Nephron progenitor cell (in vitro differentiated cells): ENCODE data around the gene G2E3.

ENCODE experiments used
- DNase-seq: peaks from one replicate; pipeline ENCODE4 v3.0.0; 2021
- H3K27ac Mint-ChIP-seq: 2 replicates; pipeline ENCODE4 v1.8.0; 2021; ENCODE audit warnings: mild to moderate bottlenecking, moderate library complexity, mixed read lengths
- H3K27me3 Mint-ChIP-seq: 2 replicates; pipeline ENCODE4 v1.8.0; 2021; ENCODE audit warnings: mild to moderate bottlenecking, low read depth, mixed read lengths; ENCODE audit not compliant: poor library complexity
- H3K36me3 Mint-ChIP-seq: 2 replicates; pipeline ENCODE4 v1.8.0; 2021; ENCODE audit warnings: low read depth, mixed read lengths
- H3K4me1 Mint-ChIP-seq: 2 replicates; pipeline ENCODE4 v1.8.0; 2021; ENCODE audit warnings: mixed read lengths
- H3K4me3 Mint-ChIP-seq: 2 replicates; pipeline ENCODE4 v1.8.0; 2021; ENCODE audit warnings: mild to moderate bottlenecking, moderate library complexity, mixed read lengths
- H3K9me3 Mint-ChIP-seq: 2 replicates; pipeline ENCODE4 v1.8.0; 2021; ENCODE audit warnings: mild to moderate bottlenecking, moderate library complexity, mixed read lengths
- TF ChIP-seq, protein P1 (sequence below): fragments of 200-600 bp; sonication (generic); IDR thresholded peaks from 2 replicates; pipeline ENCODE4 v1.5.0; 2021; ENCODE audit warnings: antibody characterized with exemption

The G2E3 gene

DNA sequence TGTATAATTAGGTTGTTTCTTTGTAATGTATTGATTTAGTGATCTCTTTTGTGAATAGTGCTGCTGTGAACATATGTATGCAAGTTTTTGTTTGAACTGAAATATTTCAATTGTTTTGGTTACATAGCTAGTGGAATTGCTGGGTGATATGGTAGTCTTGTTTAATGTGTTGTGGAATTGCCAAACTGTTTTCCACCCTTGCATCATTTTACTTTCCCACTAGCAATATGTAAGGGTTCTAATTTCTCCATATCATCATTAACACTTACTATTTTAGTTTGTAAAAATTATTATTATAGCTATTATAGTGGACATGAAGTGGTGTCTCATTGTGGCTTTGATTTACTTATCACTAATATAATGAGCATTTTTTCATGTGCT lies 5.9 kb downstream of the G2E3 start:
- Mint-ChIP-seq H3K4me3 (no peak overlapping the region), H3K27me3 (no peaks in the 10 kb centered on the region), H3K9me3 (peaks cover 65% of the 10 kb centered on the region), H3K27ac (no peak overlapping the region), H3K4me1 (peaks cover 21% of the 10 kb centered on the region), H3K36me3 (peaks cover 82% of the 10 kb centered on the region)
- TF ChIP-seq, protein P1, sequence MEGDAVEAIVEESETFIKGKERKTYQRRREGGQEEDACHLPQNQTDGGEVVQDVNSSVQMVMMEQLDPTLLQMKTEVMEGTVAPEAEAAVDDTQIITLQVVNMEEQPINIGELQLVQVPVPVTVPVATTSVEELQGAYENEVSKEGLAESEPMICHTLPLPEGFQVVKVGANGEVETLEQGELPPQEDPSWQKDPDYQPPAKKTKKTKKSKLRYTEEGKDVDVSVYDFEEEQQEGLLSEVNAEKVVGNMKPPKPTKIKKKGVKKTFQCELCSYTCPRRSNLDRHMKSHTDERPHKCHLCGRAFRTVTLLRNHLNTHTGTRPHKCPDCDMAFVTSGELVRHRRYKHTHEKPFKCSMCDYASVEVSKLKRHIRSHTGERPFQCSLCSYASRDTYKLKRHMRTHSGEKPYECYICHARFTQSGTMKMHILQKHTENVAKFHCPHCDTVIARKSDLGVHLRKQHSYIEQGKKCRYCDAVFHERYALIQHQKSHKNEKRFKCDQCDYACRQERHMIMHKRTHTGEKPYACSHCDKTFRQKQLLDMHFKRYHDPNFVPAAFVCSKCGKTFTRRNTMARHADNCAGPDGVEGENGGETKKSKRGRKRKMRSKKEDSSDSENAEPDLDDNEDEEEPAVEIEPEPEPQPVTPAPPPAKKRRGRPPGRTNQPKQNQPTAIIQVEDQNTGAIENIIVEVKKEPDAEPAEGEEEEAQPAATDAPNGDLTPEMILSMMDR = no peak
- DNase-seq = no peak

DNA sequence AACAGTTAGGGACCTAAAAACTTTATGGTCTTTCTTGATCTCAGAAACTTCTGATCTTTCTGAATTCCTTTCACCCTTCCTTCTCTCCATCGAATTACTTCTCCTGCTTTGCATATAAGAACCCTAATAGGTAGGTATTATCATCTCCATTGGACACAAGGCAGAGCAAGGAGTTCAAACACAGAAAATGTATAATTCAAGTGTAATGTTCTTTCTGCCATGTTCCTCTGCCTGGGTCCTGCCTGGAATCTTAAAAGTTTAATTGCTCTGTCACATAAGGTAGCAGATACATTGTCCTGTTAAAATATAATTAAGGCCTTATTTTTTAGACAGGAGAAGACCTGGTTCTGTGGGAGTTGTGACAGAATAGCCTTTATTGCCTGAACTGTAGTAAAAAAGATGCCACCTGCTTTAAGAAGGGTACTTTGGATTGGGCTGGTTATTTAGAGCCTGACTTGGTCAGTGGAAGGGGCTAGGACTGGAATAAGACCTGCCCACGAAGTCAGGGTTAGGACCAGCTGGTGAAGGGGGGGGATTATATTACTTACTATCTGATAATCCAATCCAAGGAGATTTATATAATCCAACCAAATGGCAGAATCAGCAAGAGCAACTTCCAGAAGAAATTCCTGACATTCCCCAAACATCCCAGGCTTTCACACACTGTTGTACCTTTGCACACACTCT lies 10.4 kb downstream of the G2E3 start:
- DNase-seq = no peak
- peaks cover 15% of the 10 kb centered on the region for H3K4me1 Mint-ChIP-seq
- peaks cover 48% of the 10 kb centered on the region for H3K9me3 Mint-ChIP-seq
- no peak overlapping the region for H3K27ac Mint-ChIP-seq
- H3K27me3 Mint-ChIP-seq = no peaks in the 10 kb centered on the region
- H3K36me3 Mint-ChIP-seq = peaks cover 93% of the 10 kb centered on the region
- TF ChIP-seq, protein P1 = no peak
- H3K4me3 Mint-ChIP-seq = no peak overlapping the region

DNA sequence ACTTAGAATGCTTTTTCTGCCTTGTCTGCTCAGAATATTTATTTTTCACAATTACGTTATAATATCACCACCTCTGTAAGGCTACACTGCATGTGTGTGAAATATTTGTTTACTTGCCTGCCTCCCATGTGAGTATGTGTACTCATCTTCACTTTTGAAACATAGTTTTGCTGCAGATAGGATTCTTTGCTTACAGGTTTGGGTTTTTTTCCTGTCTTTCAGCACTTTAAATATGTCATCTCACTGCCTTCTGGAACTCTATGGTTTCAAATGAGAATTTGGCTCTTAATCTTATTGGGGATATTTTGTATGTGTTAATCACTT lies 10.9 kb downstream of the G2E3 start:
- TF ChIP-seq, protein P1 = no peak
- no peak for DNase-seq
- Mint-ChIP-seq H3K27ac (peak overlapping the region; percentile 2), H3K9me3 (peaks cover 48% of the 10 kb centered on the region), H3K27me3 (no peaks in the 10 kb centered on the region), H3K4me1 (peaks cover 15% of the 10 kb centered on the region), H3K4me3 (no peak overlapping the region), H3K36me3 (peaks cover 93% of the 10 kb centered on the region)

DNA sequence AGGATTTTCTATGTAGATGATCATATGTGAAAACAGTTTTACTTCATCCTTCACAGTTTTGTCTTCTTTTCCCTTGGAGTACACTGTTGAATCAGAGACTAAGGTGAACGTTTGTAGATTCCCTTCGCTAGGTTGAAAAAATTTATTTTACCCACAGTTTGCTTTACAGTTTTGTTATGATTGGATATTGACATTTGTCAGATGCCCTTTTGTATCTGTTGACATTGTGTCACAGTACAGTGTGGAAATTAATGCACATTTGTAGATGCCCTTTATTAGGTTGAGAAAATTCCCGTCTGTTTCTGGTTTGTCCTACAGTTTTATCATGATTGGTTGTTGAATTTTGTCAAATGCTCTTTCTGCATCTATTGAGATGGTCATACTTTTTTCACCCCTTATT lies 13.3 kb downstream of the G2E3 start:
- Mint-ChIP-seq H3K36me3 (peaks cover 87% of the 10 kb centered on the region), H3K27me3 (no peaks in the 10 kb centered on the region), H3K9me3 (peaks cover 40% of the 10 kb centered on the region), H3K4me3 (no peak overlapping the region), H3K27ac (no peak overlapping the region), H3K4me1 (peaks cover 15% of the 10 kb centered on the region)
- DNase-seq = no peak
- TF ChIP-seq, protein P1 = no peak

DNA sequence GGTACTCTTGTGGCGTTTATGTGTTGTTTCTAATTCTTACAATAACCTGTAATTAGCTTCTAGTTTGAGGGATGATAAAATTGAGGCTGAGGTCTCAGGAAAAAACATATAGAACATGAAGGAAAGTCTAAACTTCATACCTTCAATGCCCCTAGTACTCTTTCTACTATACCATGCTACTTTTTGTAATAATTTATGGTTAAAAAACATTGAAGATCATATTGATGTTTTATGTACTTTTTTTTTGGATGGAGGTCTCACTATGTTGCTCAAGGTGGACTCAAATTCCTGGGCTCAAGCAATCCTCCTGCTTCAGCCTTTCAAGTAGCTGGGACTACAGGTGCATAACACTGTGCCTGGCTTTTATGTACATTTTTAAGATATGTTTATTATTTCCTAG lies 13.8 kb downstream of the G2E3 start:
- H3K4me1 Mint-ChIP-seq = peaks cover 15% of the 10 kb centered on the region
- no peak overlapping the region for H3K4me3 Mint-ChIP-seq
- no peaks in the 10 kb centered on the region for H3K27me3 Mint-ChIP-seq
- no peak overlapping the region for H3K27ac Mint-ChIP-seq
- TF ChIP-seq, protein P1 = no peak
- H3K36me3 Mint-ChIP-seq = peaks cover 87% of the 10 kb centered on the region
- H3K9me3 Mint-ChIP-seq = peaks cover 40% of the 10 kb centered on the region
- DNase-seq = no peak

DNA sequence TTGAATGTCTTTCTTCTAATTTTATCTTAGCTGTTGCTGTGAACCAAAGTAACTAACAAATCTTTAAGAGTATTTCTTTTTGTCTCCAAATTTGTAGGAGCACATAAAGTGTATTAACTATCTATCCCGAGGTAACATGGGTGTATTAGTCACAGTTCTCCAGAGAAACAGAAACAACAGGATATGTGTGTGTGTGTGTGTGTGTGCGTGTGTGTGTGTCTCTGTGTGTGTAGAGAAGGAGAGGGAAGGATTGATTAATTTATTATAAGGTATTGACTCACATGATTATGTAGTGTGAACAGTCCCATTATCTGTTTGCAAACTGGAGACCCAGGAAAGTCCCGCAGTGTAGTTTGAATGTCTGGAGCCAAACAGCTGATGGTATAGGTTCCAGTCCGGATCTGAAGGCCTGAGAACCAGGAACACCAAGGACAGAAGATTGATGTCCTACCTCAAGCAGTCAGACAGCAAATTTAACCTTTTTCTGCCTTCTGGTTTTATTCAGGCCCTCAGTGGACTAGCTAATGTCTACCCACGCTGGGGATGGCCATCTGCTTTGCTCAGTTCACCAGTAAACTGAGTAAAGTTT lies 14.4 kb downstream of the G2E3 start:
- Mint-ChIP-seq H3K4me1 (peaks cover 15% of the 10 kb centered on the region), H3K4me3 (no peak overlapping the region), H3K27ac (no peak overlapping the region)

More for the DNA sequence above, 14.4 kb downstream of the G2E3 start:
- DNase-seq = no peak
- TF ChIP-seq, protein P1 = no peak
- Mint-ChIP-seq H3K9me3 (peaks cover 41% of the 10 kb centered on the region), H3K27me3 (no peaks in the 10 kb centered on the region), H3K36me3 (peaks cover 87% of the 10 kb centered on the region)
